ENCODE results near the gene ZNF777. TPM values are rescaled to one million over a fixed set of nuclear protein-coding genes. Genes with fewer than 3 reads are reported as not detected.
"Not testable (repeated sequence)": the region's sequence is repeated elsewhere in the genome, so short reads cannot be mapped to it uniquely, and the experiment has no call there.

Gene ZNF777
- total and polyA plus RNA-seq, 5 experiments from 2014 or later: 1.1 to 18.9 (median 3.6) TPM

- peaks cover 18 to 54% (median 25%) of the 10 kb centered on the region in 5 donors for H3K27me3 Mint-ChIP-seq
- ATAC-seq (no peak), DNase-seq (no peak)
- POLR2A ChIA-PET: no interaction called here
- no peak overlapping the region for H3K4me3 Mint-ChIP-seq
- H3K4me1 Mint-ChIP-seq: no peaks in the 10 kb centered on the region
- H3K36me3 Mint-ChIP-seq: peaks cover 0 to 13% (median 4%) of the 10 kb centered on the region in 3 donors
- no peak overlapping the region for H3K27ac Mint-ChIP-seq
- H3K9me3 Mint-ChIP-seq: peaks cover 0 to 13% (median 4%) of the 10 kb centered on the region in 9 donors
Measured at GRCh38 chr7:149398195-149398820, 62.6 kb downstream of the ZNF777 start.

- peaks cover 19 to 54% (median 25%) of the 10 kb centered on the region in 5 donors for H3K27me3 Mint-ChIP-seq
Measured at GRCh38 chr7:149397470-149398043, 63.3 kb downstream of the ZNF777 start.

GRCh38 chr7:149388550-149389335 lies 72.1 kb downstream of the ZNF777 start:
- H3K27me3 Mint-ChIP-seq: peaks cover 4 to 21% (median 10%) of the 10 kb centered on the region in 5 donors
- ATAC-seq, H3K4me1 Mint-ChIP-seq, H3K4me3 Mint-ChIP-seq, H3K27ac Mint-ChIP-seq, H3K36me3 Mint-ChIP-seq, H3K9me3 Mint-ChIP-seq, DNase-seq, POLR2A ChIA-PET: not testable (repeated sequence)

More at GRCh38 chr7:149397470-149398043, 63.3 kb downstream of the ZNF777 start:
- H3K27ac Mint-ChIP-seq: no peak overlapping the region
- ATAC-seq (no peak), DNase-seq (no peak)
- H3K4me1 Mint-ChIP-seq: no peaks in the 10 kb centered on the region
- no peak overlapping the region for H3K4me3 Mint-ChIP-seq
- peaks cover 0 to 13% (median 4%) of the 10 kb centered on the region in 3 donors for H3K36me3 Mint-ChIP-seq
- H3K9me3 Mint-ChIP-seq: peaks cover 0 to 13% (median 4%) of the 10 kb centered on the region in 9 donors
- POLR2A ChIA-PET: no interaction called here

- H3K4me3 Mint-ChIP-seq, POLR2A ChIA-PET, H3K27ac Mint-ChIP-seq, H3K4me1 Mint-ChIP-seq, ATAC-seq, H3K9me3 Mint-ChIP-seq, H3K36me3 Mint-ChIP-seq, DNase-seq: not testable (repeated sequence)
- peaks cover 7 to 17% (median 11%) of the 10 kb centered on the region in 5 donors for H3K27me3 Mint-ChIP-seq
Measured at GRCh38 chr7:149386514-149386913, 74.3 kb downstream of the ZNF777 start.

DNA sequence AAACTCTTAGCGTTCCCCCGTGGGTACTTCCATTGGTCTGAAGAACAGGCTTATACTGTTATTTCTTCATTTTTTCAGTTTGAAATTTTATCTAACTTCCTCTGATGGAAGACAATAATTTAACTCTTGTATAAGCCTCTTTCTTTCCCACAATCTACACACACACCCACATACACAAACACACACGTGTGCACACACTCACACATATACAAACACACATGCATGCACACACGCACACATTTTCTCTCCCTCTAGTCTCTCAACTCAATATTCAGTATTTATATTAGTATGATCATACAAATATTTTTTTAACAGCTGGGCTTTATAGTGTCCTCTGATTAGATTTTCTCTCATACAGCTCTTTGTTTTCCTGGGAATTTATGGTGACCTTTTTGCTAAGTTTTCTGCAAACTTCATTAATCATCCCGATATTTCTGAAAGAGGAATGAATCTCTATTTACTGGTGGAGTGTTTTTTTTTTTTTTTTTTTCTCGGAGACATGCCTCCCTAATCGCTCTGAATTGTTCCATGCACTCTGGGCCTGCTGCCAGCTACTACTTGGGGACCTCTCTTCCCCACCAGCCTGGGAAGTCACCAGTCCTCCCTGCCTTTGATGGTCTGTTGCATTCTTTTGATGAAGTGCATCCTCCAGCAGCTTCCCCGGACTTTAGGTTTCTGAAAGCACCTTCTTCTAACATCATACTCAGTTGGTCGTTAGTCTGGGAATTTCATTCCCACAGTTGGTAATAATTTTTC lies 75.5 kb downstream of the ZNF777 start:
- ATAC-seq: no peak
- H3K4me3 Mint-ChIP-seq: no peak overlapping the region
- H3K9me3 Mint-ChIP-seq: peaks cover 2 to 16% (median 6%) of the 10 kb centered on the region in 9 donors
- H3K36me3 Mint-ChIP-seq: peaks cover 0 to 13% (median 3%) of the 10 kb centered on the region in 3 donors
- DNase-seq: no peak
- POLR2A ChIA-PET: no interaction called here
- peaks cover 7 to 17% (median 11%) of the 10 kb centered on the region in 5 donors for H3K27me3 Mint-ChIP-seq
- no peaks in the 10 kb centered on the region for H3K4me1 Mint-ChIP-seq
- no peak overlapping the region for H3K27ac Mint-ChIP-seq

Other genes starting within 250 kb of the ZNF777 start
- gene ZNF212, start 221.4 kb downstream of the ZNF777 start, total RNA-seq: 10 to 100 TPM; 19.2 to 19.7 TPM
- gene ZNF212, start 221.4 kb downstream of the ZNF777 start, polyA plus RNA-seq: 1 to 10 TPM; 2.9 to 8.6 (median 3.7) TPM
- gene ZNF783, start 198.9 kb downstream of the ZNF777 start, total RNA-seq: 10 to 100 TPM; 45.2 to 46.0 TPM
- 1 to 10 TPM; 3.6 to 9.0 (median 6.3) TPM for gene ZNF783, start 198.9 kb downstream of the ZNF777 start, polyA plus RNA-seq
- gene ZNF746, start 36.7 kb upstream of the ZNF777 start, total RNA-seq: 10 to 100 TPM; 24.4 to 26.0 TPM
- gene ZNF746, start 36.7 kb upstream of the ZNF777 start, polyA plus RNA-seq: 10 to 100 TPM in 1 of 3 donors, 1 to 10 TPM in 2; 5.9 to 10.9 (median 7.2) TPM

All from naive thymus-derived CD8-positive, alpha-beta T cell (primary cell).